ENCODE data around the gene TMEM26. TPM values are rescaled to one million over a fixed set of nuclear protein-coding genes. Genes with fewer than 3 reads are reported as not detected.

Gene TMEM26
- total RNA-seq, 1 donor from 2014 or later, result 3.6 TPM

GRCh38 chr10:61477451-61477850 is 24.3 kb upstream of the TMEM26 start:
- Mint-ChIP-seq H3K36me3 (ENCODE audit: unreplicated experiment) (no peaks in the 10 kb centered on the region), H3K27me3 (ENCODE audit: unreplicated experiment) (no peaks in the 10 kb centered on the region), H3K9me3 (ENCODE audit: unreplicated experiment) (peaks cover 7% of the 10 kb centered on the region), H3K4me3 (ENCODE audit: unreplicated experiment) (no peak overlapping the region), H3K27ac (ENCODE audit: unreplicated experiment) (peak overlapping the region; percentile 61), H3K4me1 (ENCODE audit: unreplicated experiment) (peaks cover 32% of the 10 kb centered on the region)
- TF ChIP-seq CTCF (IDR thresholded peaks at IDR 0.05), result no peak
- DNase-seq (ENCODE audit: extremely low spot score, unreplicated experiment), result no peak

GRCh38 chr10:61476529-61476928 is 23.3 kb upstream of the TMEM26 start:
- H3K27ac Mint-ChIP-seq (ENCODE audit: unreplicated experiment), result peak overlapping the region; percentile 61
- H3K4me1 Mint-ChIP-seq (ENCODE audit: unreplicated experiment), result peaks cover 32% of the 10 kb centered on the region
- no peaks in the 10 kb centered on the region for H3K36me3 Mint-ChIP-seq (ENCODE audit: unreplicated experiment)
- no peak for TF ChIP-seq CTCF (IDR thresholded peaks at IDR 0.05)
- no peaks in the 10 kb centered on the region for H3K27me3 Mint-ChIP-seq (ENCODE audit: unreplicated experiment)
- H3K9me3 Mint-ChIP-seq (ENCODE audit: unreplicated experiment), result peaks cover 7% of the 10 kb centered on the region
- H3K4me3 Mint-ChIP-seq (ENCODE audit: unreplicated experiment), result no peak overlapping the region
- DNase-seq (ENCODE audit: extremely low spot score, unreplicated experiment), result no peak

GRCh38 chr10:61475449-61475873 is 22.3 kb upstream of the TMEM26 start:
- TF ChIP-seq CTCF (IDR thresholded peaks at IDR 0.05), result no peak
- Mint-ChIP-seq H3K4me1 (ENCODE audit: unreplicated experiment) (peaks cover 32% of the 10 kb centered on the region), H3K27ac (ENCODE audit: unreplicated experiment) (peak overlapping the region; percentile 76), H3K27me3 (ENCODE audit: unreplicated experiment) (no peaks in the 10 kb centered on the region), H3K4me3 (ENCODE audit: unreplicated experiment) (no peak overlapping the region), H3K9me3 (ENCODE audit: unreplicated experiment) (peaks cover 4% of the 10 kb centered on the region), H3K36me3 (ENCODE audit: unreplicated experiment) (no peaks in the 10 kb centered on the region)
- no peak for DNase-seq (ENCODE audit: extremely low spot score, unreplicated experiment)

- no peaks in the 10 kb centered on the region for H3K36me3 Mint-ChIP-seq (ENCODE audit: unreplicated experiment)
- TF ChIP-seq CTCF (IDR thresholded peaks at IDR 0.05), result no peak
- DNase-seq (ENCODE audit: extremely low spot score, unreplicated experiment), result no peak
- no peaks in the 10 kb centered on the region for H3K27me3 Mint-ChIP-seq (ENCODE audit: unreplicated experiment)
- H3K27ac Mint-ChIP-seq (ENCODE audit: unreplicated experiment), result no peak overlapping the region
- H3K4me1 Mint-ChIP-seq (ENCODE audit: unreplicated experiment), result peaks cover 26% of the 10 kb centered on the region
- no peak overlapping the region for H3K4me3 Mint-ChIP-seq (ENCODE audit: unreplicated experiment)
- no peaks in the 10 kb centered on the region for H3K9me3 Mint-ChIP-seq (ENCODE audit: unreplicated experiment)
These were observed 19.0 kb upstream of the TMEM26 start for GRCh38 chr10:61472090-61472674.

- no peak for DNase-seq (ENCODE audit: extremely low spot score, unreplicated experiment)
- Mint-ChIP-seq H3K27ac (ENCODE audit: unreplicated experiment) (no peak overlapping the region), H3K4me3 (ENCODE audit: unreplicated experiment) (no peak overlapping the region), H3K9me3 (ENCODE audit: unreplicated experiment) (no peaks in the 10 kb centered on the region), H3K4me1 (ENCODE audit: unreplicated experiment) (peaks cover 19% of the 10 kb centered on the region), H3K27me3 (ENCODE audit: unreplicated experiment) (no peaks in the 10 kb centered on the region), H3K36me3 (ENCODE audit: unreplicated experiment) (no peaks in the 10 kb centered on the region)
- TF ChIP-seq CTCF (IDR thresholded peaks at IDR 0.05), result no peak
These were observed 18.3 kb upstream of the TMEM26 start for GRCh38 chr10:61471491-61471890.

Measured in osteocyte (in vitro differentiated cells).